Neural cell (in vitro differentiated cells): Measurements from ENCODE around the gene CCDC30.

ENCODE experiments used
- EP300 ChIP-seq: fragments of 450-650 bp; conservative IDR thresholded peaks from 2 replicates; pipeline ENCODE4 v1.6.1; 2014; ENCODE audit warnings: antibody characterized with exemption, mild to moderate bottlenecking, moderate library complexity; ENCODE audit not compliant: poor library complexity, severe bottlenecking
- EZH2 ChIP-seq: fragments of 200-600, 300-800 bp; shearing (Covaris generic), sonication (generic); IDR thresholded peaks from 2 replicates; pipeline ENCODE4 v1.6.1; 2014; ENCODE audit warnings: antibody characterized with exemption, low read length, borderline replicate concordance, mild to moderate bottlenecking; ENCODE audit not compliant: insufficient read depth, poor library complexity, severe bottlenecking
- POLR2AphosphoS5 ChIP-seq: IDR thresholded peaks from 2 replicates; pipeline ENCODE4 v1.6.1; 2012
- RAD21 ChIP-seq: fragments of 450-650 bp; conservative IDR thresholded peaks from 2 replicates; pipeline ENCODE4 v1.6.1; 2014; ENCODE audit warnings: antibody characterized with exemption, mild to moderate bottlenecking, moderate library complexity
- TF ChIP-seq, protein P1 (sequence below): fragments of 450-650 bp; IDR thresholded peaks from 2 replicates; pipeline ENCODE4 v1.5.1; 2014; ENCODE audit warnings: antibody characterized with exemption, mild to moderate bottlenecking, moderate library complexity; ENCODE audit not compliant: poor library complexity, severe bottlenecking
- TF ChIP-seq, protein P2 (sequence below): IDR thresholded peaks from 2 replicates; pipeline ENCODE4 v1.6.1; 2012; ENCODE audit warnings: borderline replicate concordance

DNA sequence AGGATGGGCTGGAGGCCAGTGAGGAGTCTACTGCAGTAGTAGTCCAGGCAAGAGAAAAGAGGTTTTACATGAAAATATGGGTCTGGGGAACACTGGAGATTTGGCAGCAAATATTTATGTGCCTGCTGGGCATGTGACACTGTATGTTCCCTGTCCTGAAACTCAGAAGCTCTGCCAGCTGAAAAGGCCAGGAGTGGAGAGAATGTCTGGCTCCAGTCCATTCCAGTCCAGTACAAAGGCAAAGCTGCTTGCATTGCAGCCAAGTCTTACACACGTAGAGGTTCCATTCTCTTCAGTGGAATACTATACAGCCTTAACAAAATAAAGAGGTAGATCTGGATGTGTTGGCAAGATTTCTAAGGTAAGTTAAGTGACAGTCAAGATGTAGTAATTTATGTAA lies 211.6 kb downstream of the CCDC30 start:
- TF ChIP-seq, protein P1, sequence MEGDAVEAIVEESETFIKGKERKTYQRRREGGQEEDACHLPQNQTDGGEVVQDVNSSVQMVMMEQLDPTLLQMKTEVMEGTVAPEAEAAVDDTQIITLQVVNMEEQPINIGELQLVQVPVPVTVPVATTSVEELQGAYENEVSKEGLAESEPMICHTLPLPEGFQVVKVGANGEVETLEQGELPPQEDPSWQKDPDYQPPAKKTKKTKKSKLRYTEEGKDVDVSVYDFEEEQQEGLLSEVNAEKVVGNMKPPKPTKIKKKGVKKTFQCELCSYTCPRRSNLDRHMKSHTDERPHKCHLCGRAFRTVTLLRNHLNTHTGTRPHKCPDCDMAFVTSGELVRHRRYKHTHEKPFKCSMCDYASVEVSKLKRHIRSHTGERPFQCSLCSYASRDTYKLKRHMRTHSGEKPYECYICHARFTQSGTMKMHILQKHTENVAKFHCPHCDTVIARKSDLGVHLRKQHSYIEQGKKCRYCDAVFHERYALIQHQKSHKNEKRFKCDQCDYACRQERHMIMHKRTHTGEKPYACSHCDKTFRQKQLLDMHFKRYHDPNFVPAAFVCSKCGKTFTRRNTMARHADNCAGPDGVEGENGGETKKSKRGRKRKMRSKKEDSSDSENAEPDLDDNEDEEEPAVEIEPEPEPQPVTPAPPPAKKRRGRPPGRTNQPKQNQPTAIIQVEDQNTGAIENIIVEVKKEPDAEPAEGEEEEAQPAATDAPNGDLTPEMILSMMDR: no peak
- TF ChIP-seq POLR2AphosphoS5: no peak
- TF ChIP-seq EP300: no peak
- TF ChIP-seq EZH2: no peak
- TF ChIP-seq, protein P2, sequence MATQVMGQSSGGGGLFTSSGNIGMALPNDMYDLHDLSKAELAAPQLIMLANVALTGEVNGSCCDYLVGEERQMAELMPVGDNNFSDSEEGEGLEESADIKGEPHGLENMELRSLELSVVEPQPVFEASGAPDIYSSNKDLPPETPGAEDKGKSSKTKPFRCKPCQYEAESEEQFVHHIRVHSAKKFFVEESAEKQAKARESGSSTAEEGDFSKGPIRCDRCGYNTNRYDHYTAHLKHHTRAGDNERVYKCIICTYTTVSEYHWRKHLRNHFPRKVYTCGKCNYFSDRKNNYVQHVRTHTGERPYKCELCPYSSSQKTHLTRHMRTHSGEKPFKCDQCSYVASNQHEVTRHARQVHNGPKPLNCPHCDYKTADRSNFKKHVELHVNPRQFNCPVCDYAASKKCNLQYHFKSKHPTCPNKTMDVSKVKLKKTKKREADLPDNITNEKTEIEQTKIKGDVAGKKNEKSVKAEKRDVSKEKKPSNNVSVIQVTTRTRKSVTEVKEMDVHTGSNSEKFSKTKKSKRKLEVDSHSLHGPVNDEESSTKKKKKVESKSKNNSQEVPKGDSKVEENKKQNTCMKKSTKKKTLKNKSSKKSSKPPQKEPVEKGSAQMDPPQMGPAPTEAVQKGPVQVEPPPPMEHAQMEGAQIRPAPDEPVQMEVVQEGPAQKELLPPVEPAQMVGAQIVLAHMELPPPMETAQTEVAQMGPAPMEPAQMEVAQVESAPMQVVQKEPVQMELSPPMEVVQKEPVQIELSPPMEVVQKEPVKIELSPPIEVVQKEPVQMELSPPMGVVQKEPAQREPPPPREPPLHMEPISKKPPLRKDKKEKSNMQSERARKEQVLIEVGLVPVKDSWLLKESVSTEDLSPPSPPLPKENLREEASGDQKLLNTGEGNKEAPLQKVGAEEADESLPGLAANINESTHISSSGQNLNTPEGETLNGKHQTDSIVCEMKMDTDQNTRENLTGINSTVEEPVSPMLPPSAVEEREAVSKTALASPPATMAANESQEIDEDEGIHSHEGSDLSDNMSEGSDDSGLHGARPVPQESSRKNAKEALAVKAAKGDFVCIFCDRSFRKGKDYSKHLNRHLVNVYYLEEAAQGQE: no peak
- TF ChIP-seq RAD21: no peak
